Activated effector memory CD4-positive, alpha-beta T cell treated with anti-CD3 and anti-CD28 coated beads, Interleukin-2, amount 50 U/mL, for 16 hours (primary cell): ENCODE measurements around the gene PLBD2.

Source experiments
- DNase-seq: peaks from one replicate; pipeline ENCODE4 v3.0.0-alpha.2; 2020

PLBD2 gene

GRCh38 chr12:113397497-113398197 is 39.3 kb downstream of the PLBD2 start:
- no peak for DNase-seq

DNA sequence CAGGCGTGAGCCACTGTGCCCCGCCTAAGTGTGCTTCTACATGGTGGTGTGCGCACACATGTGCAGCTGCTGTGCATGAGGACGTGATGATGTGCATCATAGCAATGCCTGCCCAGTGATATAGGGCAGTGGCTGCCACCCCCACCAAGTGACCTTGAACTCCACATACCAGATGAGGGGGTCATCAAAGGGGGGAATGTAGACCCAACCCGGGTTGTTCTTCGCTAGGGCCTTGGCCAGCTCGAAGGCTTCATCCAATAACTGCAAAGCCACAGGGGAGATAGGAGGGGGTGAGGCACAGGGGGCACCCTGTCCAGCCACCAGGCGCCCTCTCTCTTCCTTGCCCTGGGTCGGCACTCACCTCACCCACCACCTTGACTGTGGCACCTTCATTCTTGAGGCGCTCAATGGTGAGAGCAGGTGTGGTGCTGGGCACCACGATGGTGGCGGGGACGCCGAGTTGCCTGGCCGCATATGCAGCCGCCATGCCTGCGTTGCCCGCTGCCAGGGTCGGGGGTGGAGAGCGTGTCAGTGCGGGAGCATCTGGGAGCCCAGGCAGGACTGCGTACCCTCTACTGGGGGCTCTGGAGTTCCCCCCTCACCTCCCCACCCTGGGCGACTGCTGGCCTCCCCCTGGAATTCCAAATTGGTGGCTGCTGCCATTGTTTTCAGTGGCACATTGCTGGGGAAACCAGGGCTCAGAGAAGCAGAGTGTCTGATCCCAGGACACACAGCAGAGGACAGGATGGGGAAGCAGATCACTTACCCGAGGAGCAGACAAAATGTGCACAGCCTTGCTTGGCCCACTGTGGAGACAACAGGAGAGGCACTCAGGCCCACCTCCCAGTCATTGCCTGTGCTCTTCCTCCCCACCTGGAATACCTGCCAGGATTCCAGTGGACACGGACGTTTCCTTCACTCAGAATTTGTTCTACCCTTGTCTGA is 40.2 kb downstream of the PLBD2 start:
- no peak for DNase-seq

DNA sequence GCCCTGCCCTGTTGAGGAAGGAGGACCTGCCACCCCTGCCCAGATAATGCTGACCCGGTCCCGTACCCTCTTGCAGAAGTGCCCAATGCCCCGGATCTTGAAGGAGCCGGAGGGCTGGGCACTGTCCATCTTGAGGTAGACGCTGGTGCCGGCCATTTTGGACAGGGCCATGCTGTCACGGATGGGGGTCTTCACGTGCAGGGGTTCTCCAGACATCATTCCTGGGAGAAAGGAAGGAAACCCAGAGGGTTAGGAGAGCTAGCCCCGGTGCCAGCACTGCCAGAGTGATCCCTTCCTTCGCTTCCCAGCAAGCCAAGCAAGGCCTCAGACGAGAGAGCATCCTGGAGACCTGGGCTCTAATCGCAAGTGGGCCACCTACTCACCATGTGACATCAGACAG is 41.1 kb downstream of the PLBD2 start:
- no peak for DNase-seq

DNA sequence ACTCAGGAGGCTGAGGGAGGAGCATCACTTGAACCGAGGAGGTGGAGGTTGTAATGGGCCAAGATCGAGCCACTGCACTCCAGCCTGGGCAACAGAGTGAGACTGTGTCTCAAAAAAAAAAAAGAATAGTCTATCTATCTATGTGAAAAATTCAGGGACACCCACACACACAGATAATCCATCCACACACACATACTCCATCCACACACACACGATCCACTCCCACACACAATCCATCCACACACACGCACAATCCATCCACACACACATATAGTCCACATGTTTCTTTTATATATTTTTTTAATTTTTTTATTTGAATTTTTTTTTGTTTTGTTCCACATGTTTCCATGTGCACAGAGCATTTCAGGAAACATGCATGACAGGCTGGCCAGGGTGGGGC is 42.0 kb downstream of the PLBD2 start:
- DNase-seq: no peak

- DNase-seq: no peak
Observed at GRCh38 chr12:113401066-113402000, 42.9 kb downstream of the PLBD2 start.

- no peak for DNase-seq
Observed at GRCh38 chr12:113402586-113403260, 44.3 kb downstream of the PLBD2 start.

GRCh38 chr12:113403435-113404415 is 45.3 kb downstream of the PLBD2 start, which contains the start of gene SDS:
Gene SDS (minus strand): TSS chr12:113403887. CDS start chr12:113399708, 4,179 bp downstream.
- DNase-seq: no peak

DNA sequence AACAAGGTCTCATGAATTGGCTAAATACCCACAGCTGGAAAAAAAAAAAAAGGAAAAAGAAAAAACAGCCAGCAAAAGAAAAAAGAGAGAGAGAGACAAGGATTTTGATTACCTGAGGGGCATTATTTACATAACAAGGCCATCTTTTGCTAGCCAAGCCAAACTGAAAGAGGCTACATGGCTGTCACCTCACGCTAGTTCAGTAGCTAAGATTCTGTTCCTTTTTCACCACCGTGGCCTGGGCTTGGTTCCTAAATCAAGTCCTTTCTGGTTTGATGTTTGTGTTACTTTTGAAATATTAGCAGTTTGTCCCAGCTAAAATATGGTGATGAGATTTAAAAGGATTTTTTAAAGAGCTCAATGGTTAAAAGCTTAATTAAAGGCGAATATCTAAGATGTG is 47.3 kb downstream of the PLBD2 start:
- no peak for DNase-seq

- no peak for DNase-seq
Observed at GRCh38 chr12:113407931-113408600, 49.7 kb downstream of the PLBD2 start.

DNA sequence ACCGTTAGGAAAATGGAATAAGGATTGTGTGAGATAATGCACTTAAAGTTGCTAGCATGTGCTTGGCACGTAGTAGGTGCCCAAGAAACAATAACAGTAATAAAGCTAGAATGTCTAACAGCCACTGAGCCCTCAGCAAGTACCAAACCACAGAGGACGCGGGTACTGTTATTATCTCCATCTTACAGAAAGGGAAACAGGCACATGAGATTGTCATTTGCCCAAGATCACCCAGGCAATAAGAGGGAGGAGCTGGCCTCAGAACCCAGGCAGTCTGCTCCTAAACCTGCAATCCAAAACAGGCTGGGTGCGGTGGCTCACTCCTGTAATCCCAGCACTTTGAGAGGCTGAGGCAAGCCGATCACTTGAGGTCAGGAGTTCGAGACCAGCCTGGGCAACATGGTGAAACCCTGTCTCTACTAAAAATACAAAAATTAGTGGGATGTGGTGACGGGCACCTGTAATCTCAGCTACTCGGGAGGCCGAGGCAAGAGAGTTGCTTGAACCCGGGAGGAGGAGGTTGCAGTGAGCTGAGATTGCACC is 50.4 kb downstream of the PLBD2 start:
- no peak for DNase-seq

DNA sequence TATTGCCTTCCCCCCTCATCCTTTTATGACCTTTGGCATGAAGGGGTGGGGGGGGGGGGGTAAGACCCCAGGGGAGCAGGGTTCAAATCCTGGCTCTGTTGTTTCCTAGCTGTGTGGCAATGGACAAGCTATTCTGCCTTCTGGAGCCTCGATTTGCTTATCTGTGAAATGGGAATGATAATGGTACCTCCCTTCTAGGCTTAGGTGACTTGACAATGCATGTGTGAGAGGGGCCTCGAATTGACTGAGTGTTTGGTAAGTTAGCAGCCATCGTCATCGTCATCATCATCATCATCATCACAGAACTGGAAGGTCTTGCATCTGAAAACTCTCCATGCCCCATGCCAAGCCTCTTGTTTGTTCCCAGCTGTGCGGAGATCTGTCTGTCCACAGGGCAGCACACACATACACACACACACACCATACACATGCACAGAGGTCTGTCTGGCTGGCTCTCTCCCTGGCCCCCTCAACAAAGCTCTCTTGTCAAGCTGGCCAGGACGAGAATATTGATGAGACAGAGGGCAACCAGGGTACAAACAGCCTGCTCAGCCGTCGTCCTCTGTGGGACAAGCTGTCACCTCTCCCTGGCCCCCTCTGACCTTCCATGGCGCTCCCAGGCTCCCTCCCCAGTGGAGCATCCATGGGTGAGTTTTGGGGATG is 51.2 kb downstream of the PLBD2 start:
- no peak for DNase-seq

- DNase-seq: no peak
Observed at GRCh38 chr12:113413488-113413939, 55.1 kb downstream of the PLBD2 start.

GRCh38 chr12:113414519-113415038 is 56.2 kb downstream of the PLBD2 start:
- no peak for DNase-seq

GRCh38 chr12:113416091-113416754 is 57.8 kb downstream of the PLBD2 start:
- DNase-seq: no peak

DNA sequence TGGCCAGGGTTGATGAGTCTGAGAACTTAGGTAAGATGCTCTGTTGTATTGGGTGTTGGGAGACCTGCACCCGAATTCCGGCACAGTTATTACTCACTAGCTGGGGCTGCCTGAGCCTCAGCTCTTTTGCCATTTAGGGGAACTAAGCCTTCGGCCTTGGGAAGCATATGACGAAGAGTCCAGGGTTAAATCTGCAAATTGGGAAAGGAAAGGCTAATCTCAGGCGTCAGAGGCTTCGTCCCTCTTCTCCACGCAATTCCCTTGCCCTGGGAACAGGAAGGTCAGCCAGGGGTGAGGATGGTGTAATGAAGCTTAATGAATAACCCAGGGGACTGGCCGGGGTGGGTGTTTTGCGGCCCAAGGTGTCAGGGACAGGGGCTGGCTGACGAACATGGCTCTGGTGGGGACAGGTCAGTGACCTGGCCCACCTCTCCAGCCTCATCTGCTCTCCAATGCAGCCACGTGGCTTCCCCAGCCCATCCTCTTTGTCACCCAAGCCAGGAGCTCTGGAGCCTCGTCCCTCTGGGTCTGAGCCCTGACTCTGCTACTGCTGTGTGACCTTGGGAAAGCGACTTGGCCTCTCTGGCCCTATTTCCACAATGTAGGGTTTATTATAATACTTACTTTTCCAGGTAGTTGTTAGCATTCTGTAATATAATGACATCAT is 60.0 kb downstream of the PLBD2 start:
- DNase-seq: no peak

DNA sequence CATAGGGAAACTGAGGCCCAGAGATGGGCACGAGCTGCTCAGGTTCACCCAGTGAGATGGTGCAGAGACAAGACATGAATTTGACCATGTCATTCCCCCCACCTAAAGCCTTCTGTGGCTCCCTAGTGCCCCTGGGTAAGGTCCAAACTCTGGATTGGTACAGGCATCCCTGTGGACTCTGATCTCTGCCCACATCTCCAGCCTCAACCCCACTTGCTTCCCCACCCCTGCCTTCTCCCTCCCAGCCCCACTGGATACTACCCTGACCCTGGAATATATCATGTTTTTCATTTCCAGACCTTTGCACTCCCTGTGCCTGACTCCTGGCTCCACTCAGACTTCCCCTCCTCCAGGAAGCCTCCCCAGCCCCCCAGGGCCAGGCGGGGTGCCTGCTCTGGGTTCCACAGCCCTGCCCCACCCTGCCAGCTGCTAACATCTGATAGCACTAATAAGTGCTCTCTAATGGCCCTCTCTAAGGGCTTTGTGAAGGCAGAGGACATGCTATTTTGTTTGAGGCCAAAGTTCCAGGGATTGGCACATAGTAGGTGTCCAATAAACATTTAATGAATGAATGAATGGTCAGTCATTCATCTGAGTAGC is 62.7 kb downstream of the PLBD2 start:
- DNase-seq: no peak

DNA sequence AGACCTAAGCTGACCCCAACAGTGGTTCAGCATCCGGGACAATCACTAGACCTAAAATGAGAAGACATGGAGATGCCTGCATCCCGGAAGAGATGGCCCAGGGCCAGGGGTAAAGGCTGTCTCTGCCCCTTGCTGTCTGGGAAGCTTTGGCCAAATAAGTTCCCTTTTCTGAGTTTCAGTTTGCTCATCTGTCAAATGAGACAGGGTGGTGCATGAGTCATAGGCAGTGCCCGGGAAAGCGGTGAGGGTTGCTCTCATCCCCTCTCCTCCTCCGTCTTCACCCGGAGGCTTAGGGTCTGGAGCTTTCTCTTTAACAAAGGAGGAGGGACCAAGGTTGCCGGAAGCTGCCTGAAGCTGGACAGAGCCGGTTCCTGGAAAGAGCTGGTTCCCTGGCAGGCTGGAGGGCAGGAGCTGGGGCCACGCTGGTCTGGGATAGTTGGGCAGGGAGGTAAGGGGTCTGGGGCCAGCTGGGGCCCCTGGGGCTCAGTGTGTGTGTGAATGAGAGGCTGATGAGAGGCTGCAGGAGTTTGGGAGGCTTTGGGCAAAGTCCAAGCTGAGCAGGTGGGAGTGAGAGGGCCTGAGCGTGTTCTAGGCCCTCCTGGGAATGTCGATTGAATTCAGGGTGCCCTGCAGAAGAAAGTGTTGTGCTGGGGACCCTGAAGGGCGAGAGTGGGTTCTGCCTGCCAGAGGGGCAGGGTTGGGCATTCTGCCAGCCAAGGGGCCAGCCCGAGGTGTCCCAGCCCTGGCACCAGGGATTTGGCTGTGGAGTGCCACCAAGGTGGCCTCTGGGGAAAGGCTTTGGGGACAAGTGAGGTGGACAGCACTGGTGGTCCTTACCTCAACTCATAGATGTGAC is 63.9 kb downstream of the PLBD2 start, which contains the start of gene SDSL:
TSS of gene SDSL (plus strand) at position 351 of the 856 bp plus-strand sequence. CDS start 5,603 bp downstream, outside the sequence.
- no peak for DNase-seq
